Large intestine (tissue), 3 donors: Measurements from ENCODE around the gene BLOC1S5. TPM values are rescaled to one million over a fixed set of nuclear protein-coding genes. Genes with fewer than 3 reads are reported as not detected.
A peak's percentile ranks its signal among the peaks of the same experiment; 100 is the strongest.

Experiments
- DNase-seq, 2 donors: peaks; one replicate each; pipeline versions ENCODE4 v3.0.0 to v3.0.0-alpha.2; 2013
- H3K27ac ChIP-seq: one replicate; pipeline ENCODE4 v1.5.1; 2013; ENCODE audit warnings: low read length
- H3K27me3 ChIP-seq: 2 replicates; pipeline ENCODE4 v1.6.1; 2013; ENCODE audit warnings: low read length; ENCODE audit not compliant: control insufficient read depth, insufficient read depth
- H3K36me3 ChIP-seq: 2 replicates; pipeline ENCODE4 v1.6.1; 2013; ENCODE audit warnings: low read length; ENCODE audit not compliant: control insufficient read depth, insufficient read depth
- H3K4me1 ChIP-seq: one replicate; pipeline ENCODE4 v1.6.1; 2013; ENCODE audit warnings: low read length; ENCODE audit not compliant: control insufficient read depth, insufficient read depth
- H3K4me3 ChIP-seq: one replicate; pipeline ENCODE4 v1.5.1; 2013; ENCODE audit warnings: low read length
- H3K9me3 ChIP-seq: one replicate; pipeline ENCODE4 v1.6.1; 2013; ENCODE audit warnings: mild to moderate bottlenecking, low read depth, low read length, moderate library complexity; ENCODE audit not compliant: control insufficient read depth
- WGBS: methylation state at CpG from one replicate; pipeline ENCODE4 v1.1.5; 2013; ENCODE audit warnings: low lambda C conversion rate; ENCODE audit not compliant: insufficient coverage; 5-methylcytosine and 5-hydroxymethylcytosine counted together
- polyA plus RNA-seq: library from polyadenylated mRNA; unstranded; fragments of 120-200 nt; gene quantifications from one replicate; pipeline ENCODE4 v1.2.1, GENCODE V29; 2013

The BLOC1S5 gene
- polyA plus RNA-seq, 1 donor, result 14.2 TPM

DNA sequence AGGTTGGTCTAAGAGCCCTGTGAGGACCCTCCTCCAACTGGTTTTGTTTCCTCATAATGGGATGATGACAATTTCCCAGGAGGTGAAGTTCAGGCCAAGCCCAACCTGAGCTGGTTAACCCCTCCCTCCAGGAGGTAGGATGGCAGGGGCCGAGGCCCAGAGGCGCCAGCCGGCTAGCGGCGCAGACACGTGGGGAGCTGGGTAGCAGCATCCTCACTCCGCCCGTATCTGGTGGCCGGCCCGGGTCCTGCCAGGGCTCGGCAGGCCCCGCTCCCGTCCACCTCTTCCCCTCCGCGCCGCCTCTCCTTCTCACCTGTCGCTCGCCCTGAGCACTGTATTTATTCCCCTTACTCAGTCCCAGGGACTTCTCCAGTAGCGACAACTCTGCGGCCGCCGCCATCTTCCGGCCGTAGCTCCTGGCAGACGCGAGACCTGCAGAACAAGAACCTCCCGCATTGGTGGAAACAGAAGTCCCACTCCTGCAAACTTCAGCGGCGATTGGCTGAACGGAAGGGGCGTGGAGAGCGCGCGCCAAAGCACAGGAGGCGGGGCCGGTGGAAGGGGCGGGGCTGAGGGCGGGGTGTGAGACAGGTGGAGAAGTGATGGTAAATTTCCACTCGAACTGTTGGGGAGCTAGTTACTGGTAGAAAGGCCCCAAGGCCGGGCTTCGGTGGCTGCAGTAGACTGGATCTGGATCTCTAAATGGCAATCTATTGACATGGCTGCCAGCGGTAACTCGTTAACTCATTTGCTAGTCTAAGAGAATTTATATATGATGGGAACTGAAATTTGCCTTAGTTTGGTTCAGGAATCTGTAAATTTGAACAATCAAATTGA lies 38.2 kb upstream of the BLOC1S5 start, which contains the start of gene EEF1E1:
TSS of gene EEF1E1 (minus strand) at position 427 of the 837 bp plus-strand sequence. CDS start at position 400, 27 bp downstream.
- Histone ChIP-seq H3K4me3 (peak within 1 kb of the TSS; percentile 87), H3K9me3 (no peaks in the 10 kb centered on the region), H3K27me3 (peaks cover 2% of the 10 kb centered on the region), H3K27ac (peak within 1 kb of the TSS; percentile 62), H3K4me1 (peaks cover 7% of the 10 kb centered on the region), H3K36me3 (no peaks in the 10 kb centered on the region)
- WGBS, result no CpG with 5 or more reads among the region's 43 CpGs
- DNase-seq, result peak; percentile 95 to 97

DNA sequence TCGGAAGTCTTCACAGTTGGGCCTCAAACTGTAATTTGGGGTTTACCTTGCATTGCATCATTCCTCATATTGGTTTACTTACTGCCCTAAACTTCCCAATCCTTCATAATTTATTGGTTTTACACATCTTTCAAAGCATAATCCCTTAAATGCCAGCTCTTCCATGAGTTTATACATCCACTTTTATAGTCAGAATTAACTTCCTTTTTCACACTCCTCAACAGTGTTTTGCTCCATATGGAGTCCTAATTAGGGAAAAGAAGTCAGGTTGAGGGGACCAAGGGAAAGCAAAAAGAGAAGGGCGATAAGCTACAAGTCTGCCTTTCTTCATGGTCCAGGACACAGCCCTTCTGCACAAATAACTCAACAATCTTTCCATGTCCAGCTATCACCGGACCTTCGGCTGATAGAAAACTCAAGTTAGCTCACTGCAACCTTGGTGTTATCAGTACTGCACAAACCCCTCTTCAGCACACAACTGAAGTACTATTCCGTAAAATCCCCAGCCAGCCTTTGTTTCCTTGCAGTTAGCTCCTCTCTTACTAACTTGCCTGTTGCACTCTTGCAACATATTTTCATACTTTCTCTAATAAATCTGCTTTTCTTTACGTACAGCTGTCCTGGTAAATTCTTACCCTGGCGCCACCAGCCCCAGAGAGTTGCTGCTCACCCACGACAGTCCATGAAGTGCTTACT lies 36.1 kb upstream of the BLOC1S5 start:
- Histone ChIP-seq H3K9me3 (no peaks in the 10 kb centered on the region), H3K4me1 (peaks cover 7% of the 10 kb centered on the region), H3K27me3 (no peaks in the 10 kb centered on the region), H3K4me3 (no peak overlapping the region), H3K27ac (no peak overlapping the region), H3K36me3 (peaks cover 15% of the 10 kb centered on the region)
- no peak for DNase-seq
- 83% methylated on average over 1 of the region's 8 CpGs for WGBS

DNA sequence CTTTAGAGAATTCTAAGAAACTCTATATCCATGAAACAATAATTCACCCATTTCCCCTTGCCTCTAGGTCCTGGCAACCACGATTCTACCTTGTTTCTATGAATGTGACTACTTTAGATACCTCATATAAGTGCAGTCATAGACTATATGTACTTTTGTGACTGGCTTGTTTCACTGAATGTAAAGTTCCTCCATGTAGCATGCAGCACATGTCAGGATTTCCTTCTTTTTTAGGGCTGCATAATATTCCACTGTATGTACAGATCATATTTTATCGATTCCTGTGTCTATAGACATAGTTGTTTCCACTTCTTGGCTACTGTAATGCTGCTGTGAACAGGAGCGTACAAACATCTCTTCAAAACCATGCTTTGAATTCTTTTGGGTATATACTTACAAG lies 26.5 kb upstream of the BLOC1S5 start:
- Histone ChIP-seq H3K27me3 (no peaks in the 10 kb centered on the region), H3K4me1 (no peaks in the 10 kb centered on the region), H3K27ac (no peak overlapping the region), H3K4me3 (no peak overlapping the region), H3K36me3 (peaks cover 44% of the 10 kb centered on the region), H3K9me3 (peaks cover 9% of the 10 kb centered on the region)
- 100% methylated on average over 1 of the region's 3 CpGs for WGBS
- no peak for DNase-seq

DNA sequence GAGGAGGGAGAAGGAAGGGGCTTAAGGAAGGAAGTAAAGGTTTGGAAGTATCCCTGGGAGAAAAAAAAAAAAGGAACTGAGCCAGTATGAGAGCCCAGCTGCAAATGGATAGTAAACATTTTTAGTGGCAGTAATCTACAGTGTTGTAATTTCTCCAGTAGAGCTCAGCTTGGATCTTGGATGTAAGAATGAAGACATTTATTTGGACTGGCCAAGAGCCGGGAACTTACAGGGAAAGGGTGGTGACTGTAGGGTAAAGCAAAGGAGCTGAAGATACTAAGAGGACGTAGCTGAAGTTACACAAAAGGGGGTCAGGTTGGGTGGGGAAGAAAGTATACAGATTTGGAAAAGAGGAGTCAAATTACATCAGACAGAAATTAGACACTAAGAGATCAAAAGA lies 24.7 kb upstream of the BLOC1S5 start:
- Histone ChIP-seq H3K27ac (no peak overlapping the region), H3K27me3 (no peaks in the 10 kb centered on the region), H3K9me3 (peaks cover 9% of the 10 kb centered on the region), H3K36me3 (peaks cover 33% of the 10 kb centered on the region), H3K4me1 (no peaks in the 10 kb centered on the region), H3K4me3 (no peak overlapping the region)
- WGBS, result 100% methylated on average over 1 of the region's 2 CpGs
- no peak for DNase-seq

DNA sequence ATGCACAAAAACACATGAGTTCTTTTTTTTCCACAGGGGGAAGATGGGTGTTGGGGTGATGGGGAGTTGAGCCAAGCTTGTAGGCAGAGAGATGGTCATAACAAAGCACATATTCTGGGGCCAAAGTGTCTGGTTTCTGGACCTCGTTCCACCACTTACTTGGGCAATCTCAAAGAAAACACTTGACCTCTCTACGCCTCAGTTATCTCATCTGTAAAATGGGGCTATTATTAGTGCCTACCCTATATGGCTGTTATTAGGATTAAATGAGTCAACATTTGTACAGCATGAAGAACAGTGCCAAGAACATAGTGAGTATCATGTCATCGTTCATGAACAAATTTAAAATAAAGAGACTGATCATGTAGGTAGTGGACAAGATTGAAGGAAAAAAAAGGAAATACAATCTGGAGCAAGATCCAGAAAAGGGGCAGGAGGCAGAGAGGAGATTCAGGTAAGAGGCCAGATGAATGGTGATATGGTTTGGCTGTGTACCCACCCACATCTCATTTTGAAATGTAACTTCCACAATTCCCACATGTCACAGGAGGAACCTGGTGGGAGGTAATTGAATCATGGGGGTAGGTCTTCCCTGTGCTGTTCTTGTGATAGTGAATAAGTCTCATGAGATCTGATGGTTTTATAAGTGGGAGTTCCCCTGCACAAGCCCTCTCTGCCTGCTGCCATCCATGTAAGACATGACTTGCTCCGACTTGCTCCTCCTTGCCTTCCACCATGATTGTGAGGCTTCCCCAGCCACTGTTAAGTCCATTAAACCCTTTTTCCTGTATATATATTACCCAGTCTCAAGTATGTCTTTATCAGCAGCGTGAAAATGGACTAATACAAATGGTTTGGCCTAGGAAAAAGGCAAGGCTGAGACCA lies 23.9 kb upstream of the BLOC1S5 start:
- no peaks in the 10 kb centered on the region for H3K27me3 ChIP-seq
- peaks cover 9% of the 10 kb centered on the region for H3K9me3 ChIP-seq
- no peak overlapping the region for H3K4me3 ChIP-seq
- WGBS, result 100% methylated on average over 2 of the region's 5 CpGs
- no peak overlapping the region for H3K27ac ChIP-seq
- H3K4me1 ChIP-seq, result no peaks in the 10 kb centered on the region
- DNase-seq, result no peak
- H3K36me3 ChIP-seq, result peaks cover 32% of the 10 kb centered on the region

DNA sequence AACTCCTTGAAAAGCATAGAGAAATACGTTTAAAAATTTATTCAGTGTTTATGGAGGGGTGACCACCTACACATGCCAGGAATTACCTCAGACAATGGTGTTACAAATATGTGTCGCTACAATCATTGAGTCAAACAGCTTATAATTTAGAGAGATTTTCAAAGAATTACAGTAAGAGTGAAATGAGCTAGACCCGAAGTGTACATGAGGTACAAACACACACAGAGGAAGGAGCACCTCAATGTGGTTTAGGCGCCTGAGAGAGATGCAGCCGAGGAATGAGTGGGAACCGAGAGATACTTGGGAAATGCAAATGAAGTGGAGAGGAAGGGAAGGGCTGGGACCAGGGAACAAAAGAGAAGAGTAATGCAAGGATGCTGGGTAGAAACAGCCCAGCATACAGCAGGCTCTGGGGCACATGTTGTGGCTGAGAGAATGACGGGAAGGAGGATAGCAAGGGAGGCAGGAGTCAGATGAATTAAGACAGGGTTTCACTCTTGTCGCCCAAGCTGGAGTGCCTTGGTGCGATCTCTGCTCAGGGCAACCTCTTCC lies 22.6 kb upstream of the BLOC1S5 start:
- Histone ChIP-seq H3K27me3 (no peaks in the 10 kb centered on the region), H3K36me3 (peaks cover 32% of the 10 kb centered on the region), H3K4me1 (no peaks in the 10 kb centered on the region), H3K4me3 (no peak overlapping the region), H3K27ac (no peak overlapping the region), H3K9me3 (peaks cover 9% of the 10 kb centered on the region)
- WGBS, result 95% methylated on average over 4 of the region's 9 CpGs
- DNase-seq, result no peak

DNA sequence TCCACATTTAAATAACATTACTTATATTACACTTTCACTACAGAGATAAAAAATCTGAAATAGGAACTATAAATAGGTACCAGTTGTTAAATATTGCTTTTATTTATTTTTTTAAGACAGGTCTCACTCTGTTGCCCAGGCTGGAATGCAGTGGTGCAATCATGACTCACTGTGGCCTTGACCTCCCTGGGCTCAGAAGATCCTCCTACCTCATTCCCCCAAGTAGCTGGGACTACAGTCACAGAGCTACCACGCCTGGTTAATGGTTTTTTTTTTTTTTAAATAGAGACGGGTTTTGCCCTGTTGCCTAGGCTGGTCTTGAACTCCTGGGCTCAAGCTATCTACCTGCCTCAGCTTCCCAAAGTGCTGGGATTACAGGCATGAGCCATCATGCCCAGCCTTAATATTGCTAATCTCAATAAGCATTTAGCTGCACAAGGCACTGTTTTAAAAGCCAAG lies 20.9 kb upstream of the BLOC1S5 start:
- Histone ChIP-seq H3K4me3 (no peak overlapping the region), H3K9me3 (peaks cover 9% of the 10 kb centered on the region), H3K27me3 (no peaks in the 10 kb centered on the region), H3K27ac (no peak overlapping the region), H3K36me3 (peaks cover 26% of the 10 kb centered on the region), H3K4me1 (peaks cover 4% of the 10 kb centered on the region)
- no CpG with 5 or more reads among the region's 2 CpGs for WGBS
- DNase-seq, result no peak

DNA sequence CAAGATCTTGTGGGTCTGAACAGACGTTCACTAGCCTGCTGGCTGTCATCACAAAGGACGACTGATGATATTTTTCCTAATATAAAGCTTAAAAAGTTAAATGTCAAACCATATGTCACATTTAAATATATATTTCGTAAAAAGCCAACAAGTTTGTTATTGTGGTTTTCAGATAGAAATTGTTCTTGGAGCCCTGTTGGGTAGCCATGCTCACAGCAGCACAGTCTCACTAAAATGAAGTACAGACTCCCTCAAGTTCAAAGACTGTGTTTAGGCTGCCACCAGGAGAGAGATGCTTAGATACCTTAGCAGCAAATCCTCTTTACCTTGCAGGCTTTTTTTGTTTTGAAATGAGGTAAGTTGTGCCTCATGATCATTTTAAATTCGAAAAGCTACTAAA lies 20.4 kb upstream of the BLOC1S5 start:
- H3K27me3 ChIP-seq, result no peaks in the 10 kb centered on the region
- H3K4me3 ChIP-seq, result no peak overlapping the region
- 100% methylated on average over 2 of the region's 4 CpGs for WGBS
- peaks cover 4% of the 10 kb centered on the region for H3K4me1 ChIP-seq
- no peak overlapping the region for H3K27ac ChIP-seq
- DNase-seq, result no peak
- peaks cover 9% of the 10 kb centered on the region for H3K9me3 ChIP-seq
- H3K36me3 ChIP-seq, result peaks cover 24% of the 10 kb centered on the region

DNA sequence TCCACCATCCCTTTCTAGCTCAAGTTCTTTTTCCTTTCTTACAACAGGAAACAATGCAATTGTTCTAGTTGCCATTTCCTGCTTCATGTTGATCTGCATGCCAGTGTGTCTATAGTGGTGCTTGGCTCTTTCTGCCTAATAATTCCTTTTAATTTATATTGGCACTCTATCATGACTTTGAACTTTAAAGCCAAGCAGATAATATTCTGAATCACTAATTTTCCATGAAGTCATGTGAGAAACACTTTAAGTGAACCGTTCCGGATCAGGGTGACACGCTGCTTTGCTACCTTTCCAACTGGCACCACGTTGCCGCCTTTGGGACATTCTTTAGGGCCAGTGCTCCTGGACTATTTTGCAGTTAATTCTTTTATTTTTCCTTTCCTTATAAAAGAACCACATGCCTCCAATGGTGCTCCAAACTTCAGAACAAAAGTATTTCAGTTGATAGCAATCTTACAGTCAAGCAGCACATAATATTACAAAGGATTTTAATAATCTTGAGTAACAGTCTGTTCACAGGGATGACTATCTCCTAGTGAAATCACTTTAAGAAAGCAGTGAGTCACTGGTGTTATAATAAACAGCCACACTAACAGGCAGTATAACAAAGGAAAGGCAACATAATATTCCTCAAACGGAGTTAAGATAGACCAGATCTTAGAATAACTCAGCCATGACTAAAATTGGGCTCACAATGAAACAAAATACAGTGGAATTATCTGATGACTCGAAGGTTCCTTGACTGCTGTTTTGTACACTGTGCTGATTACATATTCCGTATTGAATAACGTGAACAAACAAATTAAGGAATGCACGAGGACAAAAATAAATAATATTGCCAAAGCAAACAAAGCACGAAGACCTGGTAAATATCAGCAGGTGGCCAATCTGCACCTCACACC lies 19.0 kb upstream of the BLOC1S5 start:
- Histone ChIP-seq H3K36me3 (peaks cover 11% of the 10 kb centered on the region), H3K4me1 (peaks cover 4% of the 10 kb centered on the region), H3K27ac (no peak overlapping the region), H3K27me3 (no peaks in the 10 kb centered on the region), H3K9me3 (no peaks in the 10 kb centered on the region), H3K4me3 (no peak overlapping the region)
- WGBS, result 61% methylated on average over 4 of the region's 11 CpGs
- no peak for DNase-seq
